Renal pelvis (tissue), 12 donors: ENCODE results near the gene MCTP2. TPM values are rescaled to one million over a fixed set of nuclear protein-coding genes. Genes with fewer than 3 reads are reported as not detected.
A peak's percentile ranks its signal among the peaks of the same experiment; 100 is the strongest.

ENCODE experiments used
- DNase-seq: peaks from one replicate; pipeline ENCODE4 v3.0.0-alpha.2; 2013
- long read RNA-seq, 16 experiments: transcript quantifications; one replicate each; lab custom pipeline, GENCODE V29; 2026
- polyA plus RNA-seq, 3 donors: library from polyadenylated mRNA; unstranded; fragments of 120-200 nt; gene quantifications; one replicate each; pipeline ENCODE4 v1.2.1, GENCODE V29; 2013; ENCODE audit not compliant: insufficient read length in 3 of 3

The MCTP2 gene
- polyA plus RNA-seq, result 10 to 100 TPM; 14.0 to 20.2 (median 15.4) TPM
- long read RNA-seq, donor 1, result 0 reads
- long read RNA-seq, donor 2, result 0 reads
- long read RNA-seq, donor 3, result 0 reads
- long read RNA-seq, donor 4, result 0 reads
- long read RNA-seq, donor 5, result 0 reads
- long read RNA-seq, donor 6, result 0 reads
- long read RNA-seq, donor 7, result 0 reads
- long read RNA-seq, donor 8, partial matches to known transcripts, result 0 of 1 reads
- long read RNA-seq, donor 8, other reads (novel, unspliced or antisense), result 0 of 1 reads
- long read RNA-seq, donor 9, result 0 reads
- long read RNA-seq, donor 10, result 0 reads
- long read RNA-seq, donor 11, result 0 reads
- long read RNA-seq, donor 12, result 0 reads
- long read RNA-seq, donor 13, partial matches to known transcripts, result 0 of 1 reads
- long read RNA-seq, donor 13, other reads (novel, unspliced or antisense), result 0 of 1 reads
- long read RNA-seq, donor 14, result 0 reads
- long read RNA-seq, donor 15, result 0 reads
- long read RNA-seq, donor 16, partial matches to known transcripts, result 0 of 1 reads
- long read RNA-seq, donor 16, other reads (novel, unspliced or antisense), result 0 of 1 reads

- DNase-seq, result peak; percentile 66
Measured at GRCh38 chr15:94230883-94231722, at the start of gene MCTP2. TSS of gene MCTP2 (plus strand) at chr15:94231561. CDS start at chr15:94298266, 66,705 bp downstream.

GRCh38 chr15:94182883-94183282 is 48.5 kb upstream of the MCTP2 start:
- no peak for DNase-seq

- DNase-seq, result peak; percentile 10
Measured at GRCh38 chr15:94185547-94186236, 45.7 kb upstream of the MCTP2 start.

GRCh38 chr15:94186770-94187331 is 44.5 kb upstream of the MCTP2 start:
- no peak for DNase-seq

GRCh38 chr15:94193906-94194305 is 37.5 kb upstream of the MCTP2 start:
- DNase-seq, result no peak

- DNase-seq, result no peak
Measured at GRCh38 chr15:94196531-94196930, 34.8 kb upstream of the MCTP2 start.

- DNase-seq, result no peak
Measured at GRCh38 chr15:94198633-94199032, 32.7 kb upstream of the MCTP2 start.

GRCh38 chr15:94199725-94200124 is 31.6 kb upstream of the MCTP2 start:
- no peak for DNase-seq

GRCh38 chr15:94203306-94203705 is 28.1 kb upstream of the MCTP2 start:
- peak; percentile 4 for DNase-seq

- no peak for DNase-seq
Measured at GRCh38 chr15:94205366-94205765, 26.0 kb upstream of the MCTP2 start.

- no peak for DNase-seq
Measured at GRCh38 chr15:94206463-94207167, 24.7 kb upstream of the MCTP2 start.

- no peak for DNase-seq
Measured at GRCh38 chr15:94212291-94212690, 19.1 kb upstream of the MCTP2 start.

- no peak for DNase-seq
Measured at GRCh38 chr15:94225616-94226015, 5.7 kb upstream of the MCTP2 start.

GRCh38 chr15:94228611-94229010 is 2.8 kb upstream of the MCTP2 start:
- DNase-seq, result no peak

GRCh38 chr15:94229591-94230369 is 1.6 kb upstream of the MCTP2 start:
- no peak for DNase-seq

GRCh38 chr15:94230431-94230882 is 904 bp upstream of the MCTP2 start:
- DNase-seq, result peak; percentile 16

GRCh38 chr15:94231723-94232468 is 535 bp downstream of the MCTP2 start:
- DNase-seq, result no peak

- no peak for DNase-seq
Measured at GRCh38 chr15:94233441-94233840, 2.1 kb downstream of the MCTP2 start.

- DNase-seq, result no peak
Measured at GRCh38 chr15:94234300-94234699, 2.9 kb downstream of the MCTP2 start.
